ENCODE data around the gene SYNGAP1.

GRCh38 chr6:33377171-33377570 is 42.7 kb upstream of the SYNGAP1 start:
- no peak for TF ChIP-seq TAF1 (IDR thresholded peaks at IDR 0.05; ENCODE audit: control insufficient read depth, extremely low read depth, insufficient read depth, low read length, severe bottlenecking)
- TF ChIP-seq CTCF (IDR thresholded peaks at IDR 0.05 in 2 of 3, conservative IDR thresholded peaks at IDR 0.05 in 1 of 3; ENCODE audit: insufficient read depth in 2 of 3, low read depth in 1 of 3, low read length in 3 of 3): no peak
- TF ChIP-seq ZBTB2 (IDR thresholded peaks at IDR 0.05): no peak
- no peak for TF ChIP-seq SMC3 (conservative IDR thresholded peaks at IDR 0.05; ENCODE audit: insufficient read depth, low read depth, low read length)
- no peak for TF ChIP-seq FOXM1 (IDR thresholded peaks at IDR 0.05; ENCODE audit: low read depth)
- TF ChIP-seq FOXM1 (CRISPR knock-in tag; IDR thresholded peaks at IDR 0.05; ENCODE audit: low read depth): no peak
